Gastrocnemius medialis (tissue), 4 donors: ENCODE data around the gene PCDHA2.

Experiments
- CTCF ChIP-seq, 5 experiments: fragments of 450-650 bp in 3 of 5; fragments of 200-600 bp in 2 of 5; sonication (generic) in 2 of 5; IDR thresholded peaks in 4 of 5; conservative IDR thresholded peaks in 1 of 5; 1 replicate in 4 of 5; 2 replicates in 1 of 5; pipeline ENCODE4 v1.5.1; 2016 to 2019; ENCODE audit warnings: antibody characterized with exemption in 5 of 5, mild to moderate bottlenecking in 3 of 5, moderate library complexity in 3 of 5
- POLR2A ChIP-seq, 2 donors: fragments of 450-650 bp; IDR thresholded peaks; one replicate each; pipeline ENCODE4 v1.6.1; 2017; ENCODE audit warnings: antibody characterized with exemption in 2 of 2, mild to moderate bottlenecking in 2 of 2, moderate library complexity in 2 of 2

- no peak for TF ChIP-seq CTCF (IDR thresholded peaks at IDR 0.05 in 4 of 5, conservative IDR thresholded peaks at IDR 0.05 in 1 of 5)
- TF ChIP-seq POLR2A (IDR thresholded peaks at IDR 0.05): no peak
These were observed 39.3 kb downstream of the PCDHA2 start, which contains the start of gene PCDHA7 for GRCh38 chr5:140833993-140834392.
